Stimulated activated CD8-positive, alpha-beta memory T cell treated with anti-CD3 and anti-CD28 coated beads, Interleukin-4, amount 100 ng/mL, for 48 hours (primary cell): ENCODE data around the gene RPP14.
"Not testable (repeated sequence)": the region's sequence is repeated elsewhere in the genome, so short reads cannot be mapped to it uniquely, and the experiment has no call there.

Source experiments
- DNase-seq: peaks from one replicate; pipeline ENCODE4 v3.0.0-alpha.2; 2020

The RPP14 gene

DNA sequence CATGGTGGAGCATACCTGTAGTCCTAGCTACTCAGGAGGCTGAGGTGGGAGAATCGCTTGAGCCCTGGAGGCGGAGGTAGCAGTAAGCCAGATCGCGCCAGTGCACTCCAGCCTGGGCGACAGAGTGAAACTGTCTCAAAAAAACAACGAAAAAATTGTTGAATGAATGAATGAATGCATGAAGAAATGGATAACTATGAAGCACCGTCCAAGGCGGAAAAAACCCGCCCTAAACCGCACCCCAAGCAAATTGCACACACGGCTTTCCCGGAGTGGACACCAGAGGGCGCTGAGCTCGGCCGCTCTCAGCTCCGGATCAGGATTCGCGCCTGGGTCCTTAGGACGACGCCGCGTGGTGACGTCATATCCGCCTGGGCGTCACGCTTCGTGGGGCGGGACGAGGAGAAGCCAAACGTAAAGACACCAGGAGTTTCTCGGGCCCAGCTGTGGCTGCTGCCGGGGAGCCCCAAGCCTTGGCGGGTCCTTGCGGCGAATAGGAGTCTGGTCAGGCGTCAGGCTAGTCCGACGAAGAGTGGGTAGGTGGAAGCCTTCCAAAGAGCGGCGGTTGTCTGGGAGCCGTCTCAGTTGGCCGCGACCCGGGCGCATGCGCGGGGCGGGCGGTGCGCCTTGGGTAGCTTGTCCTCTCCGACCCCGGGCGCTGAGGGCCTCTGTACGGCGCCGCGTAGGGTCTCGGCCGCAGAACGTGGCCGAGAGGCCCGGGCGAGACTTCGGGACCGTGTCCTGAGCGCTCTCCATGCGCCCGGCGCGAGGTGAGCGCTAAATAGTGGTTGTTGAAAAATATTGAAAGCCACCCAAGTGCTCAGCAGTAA lies at the start of gene RPP14, which contains the start of gene HTD2:
Gene RPP14 (plus strand): TSS at position 364 of the 830 bp plus-strand sequence. CDS start 4,085 bp downstream, outside the sequence.
Gene HTD2 (plus strand): TSS at position 639 of the 830 bp plus-strand sequence. CDS start 11,094 bp downstream, outside the sequence.
- DNase-seq: peak; percentile 100

DNA sequence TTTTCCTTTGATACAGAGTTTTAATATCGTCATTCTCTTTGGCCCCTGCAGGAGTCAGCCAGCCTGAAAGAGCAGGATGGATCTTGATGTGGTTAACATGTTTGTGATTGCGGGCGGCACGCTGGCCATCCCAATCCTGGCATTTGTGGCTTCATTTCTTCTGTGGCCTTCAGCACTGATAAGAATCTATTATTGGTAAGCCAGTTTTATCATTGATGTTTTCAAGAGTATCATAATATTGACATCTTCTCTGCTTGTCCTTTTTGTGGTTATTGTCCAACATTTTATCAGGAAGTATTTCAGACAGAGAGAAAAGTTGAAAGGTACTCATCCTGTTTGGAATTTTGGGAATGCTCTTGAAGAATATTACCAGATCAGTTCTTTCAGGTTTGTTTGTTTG lies 49.5 kb upstream of the RPP14 start:
- no peak for DNase-seq

DNA sequence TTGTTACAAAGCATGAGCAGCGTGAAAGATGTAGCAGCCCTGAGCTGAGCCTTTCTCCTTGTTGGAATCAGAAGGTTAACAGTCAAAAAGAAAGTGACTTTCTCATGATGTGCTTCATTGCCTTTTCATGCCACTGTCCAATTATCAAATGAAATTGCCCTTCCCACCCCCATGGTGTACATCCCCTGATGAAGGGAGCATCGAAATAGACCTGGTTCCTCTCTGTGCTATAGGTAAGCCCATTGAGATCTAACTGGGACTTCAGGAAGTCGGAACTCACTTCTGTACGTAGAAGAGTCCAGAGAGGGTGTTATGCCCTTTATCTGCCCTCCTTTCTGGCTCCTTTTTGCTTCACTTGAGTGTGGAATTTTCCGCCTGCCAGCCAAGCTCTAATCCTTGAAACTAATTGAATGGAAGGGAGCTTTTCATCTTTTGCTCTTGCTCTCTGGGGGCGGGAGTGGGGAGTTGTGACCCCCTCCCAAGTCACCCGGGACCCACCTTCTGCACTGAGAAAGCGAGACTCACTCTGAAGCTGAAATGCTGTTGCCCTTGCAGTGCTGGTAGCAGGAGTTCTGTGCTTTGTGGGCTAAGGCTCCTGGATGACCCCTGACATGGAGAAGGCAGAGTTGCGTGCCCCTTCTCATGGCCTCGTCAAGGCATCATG lies 47.5 kb upstream of the RPP14 start:
- DNase-seq: no peak

GRCh38 chr3:58260261-58260731 lies 45.7 kb upstream of the RPP14 start:
- peak; percentile 34 for DNase-seq

- DNase-seq: no peak
These were observed 45.3 kb upstream of the RPP14 start for GRCh38 chr3:58260733-58261132.

DNA sequence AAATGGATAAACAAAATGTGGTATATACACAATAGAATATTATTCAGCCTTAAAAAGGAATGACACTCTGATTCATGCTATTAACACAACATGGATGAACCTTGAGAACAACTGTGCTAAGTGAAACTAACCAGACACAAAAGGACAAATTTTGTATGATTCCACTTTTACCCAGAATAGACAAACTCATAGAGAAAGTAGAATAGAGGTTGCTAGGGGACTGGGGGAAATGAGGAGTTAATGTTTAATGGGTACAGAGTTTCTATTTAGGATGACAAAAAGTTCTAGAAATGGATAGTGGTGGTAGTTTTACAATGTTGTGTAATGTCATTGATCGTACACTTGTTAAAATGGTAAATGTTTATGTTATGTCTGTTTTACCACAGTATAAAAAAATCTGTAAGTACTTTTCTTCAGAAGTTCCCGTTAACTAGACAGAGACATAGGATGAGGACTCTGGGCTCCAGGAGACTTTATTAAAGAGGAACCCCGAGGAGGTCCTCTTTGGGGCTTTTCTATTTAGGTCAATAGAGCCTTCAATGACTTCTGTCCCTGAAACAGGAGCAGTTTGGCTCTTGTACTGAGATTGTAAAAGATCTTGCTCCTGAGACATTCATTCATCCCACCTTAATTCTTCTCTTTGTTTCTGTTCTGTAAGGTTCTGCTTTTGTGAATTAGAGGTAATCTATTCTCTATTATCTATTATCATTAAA lies 43.9 kb upstream of the RPP14 start:
- no peak for DNase-seq

GRCh38 chr3:58266577-58266976 lies 39.5 kb upstream of the RPP14 start:
- DNase-seq: no peak

DNA sequence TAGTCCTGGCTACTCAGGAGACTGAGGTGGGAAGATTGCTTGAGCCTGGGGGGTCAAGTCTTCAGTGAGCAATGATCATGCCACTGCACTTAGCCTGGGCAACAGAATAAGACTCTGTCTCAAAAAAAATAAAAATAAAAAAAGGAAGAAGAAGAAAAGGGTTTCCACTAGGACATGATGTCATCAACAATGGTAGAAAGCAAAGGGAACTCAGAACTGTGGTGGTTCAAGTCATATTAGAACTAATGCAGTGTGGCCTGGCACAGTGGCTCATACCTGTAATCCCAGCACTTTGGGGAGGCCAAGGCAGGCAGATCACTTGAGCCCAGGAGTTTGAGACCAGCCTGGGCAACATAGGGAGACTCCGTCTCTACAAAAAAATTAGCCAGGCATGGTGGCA lies 38.5 kb upstream of the RPP14 start:
- not testable (repeated sequence) for DNase-seq

DNA sequence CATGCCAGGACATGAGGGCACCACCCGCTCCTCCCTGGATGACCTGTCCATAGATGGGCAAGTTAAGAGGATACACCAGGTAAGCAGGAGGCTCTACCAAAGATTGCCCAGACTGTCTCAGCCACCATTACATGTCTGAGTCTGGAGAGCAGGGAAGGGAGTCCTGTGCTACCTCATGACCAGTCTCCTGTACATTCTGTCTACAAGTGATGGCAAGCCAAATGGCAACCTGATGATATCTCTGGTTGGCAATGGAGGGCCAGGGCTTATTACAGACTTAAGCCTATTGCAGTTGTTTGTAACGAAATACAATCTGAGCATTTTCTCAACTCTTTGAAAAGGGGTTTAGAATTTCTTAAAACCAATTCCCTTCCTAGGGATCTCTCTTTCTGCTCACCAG lies 36.7 kb upstream of the RPP14 start:
- DNase-seq: no peak

- DNase-seq: no peak
These were observed 35.6 kb upstream of the RPP14 start for GRCh38 chr3:58270485-58270884.

- DNase-seq: no peak
These were observed 34.0 kb upstream of the RPP14 start for GRCh38 chr3:58271901-58272501.

- no peak for DNase-seq
These were observed 33.2 kb upstream of the RPP14 start for GRCh38 chr3:58272891-58273290.

GRCh38 chr3:58273362-58273761 lies 32.7 kb upstream of the RPP14 start:
- not testable (repeated sequence) for DNase-seq

- no peak for DNase-seq
These were observed 31.9 kb upstream of the RPP14 start for GRCh38 chr3:58274027-58274614.

- DNase-seq: no peak
These were observed 25.0 kb upstream of the RPP14 start for GRCh38 chr3:58281069-58281468.

- no peak for DNase-seq
These were observed 20.7 kb upstream of the RPP14 start for GRCh38 chr3:58285334-58285733.

GRCh38 chr3:58287354-58287753 lies 18.7 kb upstream of the RPP14 start:
- no peak for DNase-seq

- no peak for DNase-seq
These were observed 17.9 kb upstream of the RPP14 start for GRCh38 chr3:58288011-58288728.

DNA sequence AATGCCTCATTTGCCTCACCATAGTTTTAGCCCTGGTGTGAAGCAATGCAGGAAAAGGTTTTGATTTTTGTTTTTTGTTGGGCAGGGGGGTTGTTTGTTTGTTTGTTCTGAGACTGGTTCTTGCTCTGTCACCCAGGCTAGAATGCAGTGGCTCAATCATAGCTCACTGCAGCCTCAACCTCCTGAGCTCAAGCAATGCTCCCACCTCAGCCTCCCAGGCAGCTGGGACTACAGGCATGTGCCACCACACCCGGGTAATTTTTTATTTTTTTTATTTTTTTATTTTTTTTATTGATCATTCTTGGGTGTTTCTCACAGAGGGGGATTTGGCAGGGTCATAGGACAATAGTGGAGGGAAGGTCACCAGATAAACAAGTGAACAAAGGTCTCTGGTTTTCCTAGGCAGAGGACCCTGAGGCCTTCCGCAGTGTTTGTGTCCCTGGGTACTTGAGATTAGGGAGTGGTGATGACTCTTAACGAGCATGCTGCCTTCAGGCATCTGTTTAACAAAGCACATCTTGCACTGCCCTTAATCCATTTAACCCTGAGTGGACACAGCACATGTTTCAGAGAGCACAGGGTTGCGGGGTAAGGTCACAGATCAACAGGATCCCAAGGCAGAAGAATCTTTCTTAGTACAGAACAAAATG lies 17.0 kb upstream of the RPP14 start:
- not testable (repeated sequence) for DNase-seq

- DNase-seq: not testable (repeated sequence)
These were observed 15.6 kb upstream of the RPP14 start for GRCh38 chr3:58290446-58290845.

DNA sequence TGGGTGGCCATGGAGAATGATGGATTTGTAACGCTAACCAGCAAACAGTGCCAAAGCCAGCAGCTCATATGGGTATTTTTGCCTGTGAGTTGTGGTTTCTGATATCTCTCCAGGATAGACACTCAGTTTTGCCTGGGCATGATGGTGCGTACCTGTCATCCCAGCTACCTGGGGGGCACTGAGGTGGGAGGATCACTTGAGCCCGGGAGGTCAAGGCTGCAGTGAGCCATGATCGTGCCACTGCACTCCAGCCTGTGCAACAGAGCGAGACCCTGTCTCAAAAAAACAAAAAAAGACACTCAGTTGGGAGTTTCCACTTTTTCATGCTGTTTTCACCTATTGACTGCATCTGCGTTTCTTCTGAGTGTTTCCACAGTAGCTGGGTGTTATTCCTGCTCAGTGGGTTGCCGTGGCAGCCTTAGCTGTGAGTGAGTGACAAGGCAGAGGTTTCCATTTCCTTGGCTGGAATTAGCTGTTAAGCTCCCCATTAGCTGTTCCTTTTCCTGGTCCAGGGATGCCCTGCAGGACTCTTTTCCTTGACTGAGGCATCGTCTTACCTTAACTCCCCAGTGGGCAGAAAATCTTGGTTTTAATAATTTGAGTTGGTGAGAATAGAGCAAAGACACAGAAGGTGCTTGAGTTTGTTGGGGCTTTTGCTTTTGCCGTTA lies 14.2 kb upstream of the RPP14 start:
- DNase-seq: no peak
